GM12875 (cell line): ENCODE data around the gene TCOF1.

Source experiments
- H3K4me3 ChIP-seq: one replicate; pipeline ENCODE4 v1.5.1; 2011; ENCODE audit warnings: low read depth, low read length, control low read depth
- TF ChIP-seq, protein P1 (sequence below): IDR thresholded peaks from 2 replicates; pipeline ENCODE4 v1.5.1; 2011; ENCODE audit warnings: low read depth, mild to moderate bottlenecking, control low read depth, inconsistent platforms, low read length, moderate library complexity, borderline replicate concordance; ENCODE audit not compliant: insufficient read depth

TCOF1 gene

DNA sequence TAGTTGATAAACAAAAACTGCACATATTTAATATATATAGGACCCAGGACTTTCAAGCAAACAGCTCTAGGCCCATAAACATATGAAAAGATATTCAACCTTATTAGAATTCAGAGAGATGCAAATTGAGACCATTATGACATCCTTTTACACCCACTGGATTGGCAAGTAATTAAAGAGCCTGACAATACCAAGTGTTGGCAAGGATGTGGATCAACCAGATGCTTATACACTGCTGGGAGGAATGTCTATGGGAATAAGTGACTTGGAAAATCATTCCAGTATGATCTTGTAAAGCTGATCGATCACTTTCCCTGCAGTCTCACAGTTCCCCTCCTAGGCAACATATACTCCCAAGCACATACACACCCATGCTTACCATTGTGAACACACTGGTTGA is 15.5 kb upstream of the TCOF1 start:
- H3K4me3 ChIP-seq, result no peak overlapping the region
- TF ChIP-seq, protein P1, sequence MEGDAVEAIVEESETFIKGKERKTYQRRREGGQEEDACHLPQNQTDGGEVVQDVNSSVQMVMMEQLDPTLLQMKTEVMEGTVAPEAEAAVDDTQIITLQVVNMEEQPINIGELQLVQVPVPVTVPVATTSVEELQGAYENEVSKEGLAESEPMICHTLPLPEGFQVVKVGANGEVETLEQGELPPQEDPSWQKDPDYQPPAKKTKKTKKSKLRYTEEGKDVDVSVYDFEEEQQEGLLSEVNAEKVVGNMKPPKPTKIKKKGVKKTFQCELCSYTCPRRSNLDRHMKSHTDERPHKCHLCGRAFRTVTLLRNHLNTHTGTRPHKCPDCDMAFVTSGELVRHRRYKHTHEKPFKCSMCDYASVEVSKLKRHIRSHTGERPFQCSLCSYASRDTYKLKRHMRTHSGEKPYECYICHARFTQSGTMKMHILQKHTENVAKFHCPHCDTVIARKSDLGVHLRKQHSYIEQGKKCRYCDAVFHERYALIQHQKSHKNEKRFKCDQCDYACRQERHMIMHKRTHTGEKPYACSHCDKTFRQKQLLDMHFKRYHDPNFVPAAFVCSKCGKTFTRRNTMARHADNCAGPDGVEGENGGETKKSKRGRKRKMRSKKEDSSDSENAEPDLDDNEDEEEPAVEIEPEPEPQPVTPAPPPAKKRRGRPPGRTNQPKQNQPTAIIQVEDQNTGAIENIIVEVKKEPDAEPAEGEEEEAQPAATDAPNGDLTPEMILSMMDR, result no peak

DNA sequence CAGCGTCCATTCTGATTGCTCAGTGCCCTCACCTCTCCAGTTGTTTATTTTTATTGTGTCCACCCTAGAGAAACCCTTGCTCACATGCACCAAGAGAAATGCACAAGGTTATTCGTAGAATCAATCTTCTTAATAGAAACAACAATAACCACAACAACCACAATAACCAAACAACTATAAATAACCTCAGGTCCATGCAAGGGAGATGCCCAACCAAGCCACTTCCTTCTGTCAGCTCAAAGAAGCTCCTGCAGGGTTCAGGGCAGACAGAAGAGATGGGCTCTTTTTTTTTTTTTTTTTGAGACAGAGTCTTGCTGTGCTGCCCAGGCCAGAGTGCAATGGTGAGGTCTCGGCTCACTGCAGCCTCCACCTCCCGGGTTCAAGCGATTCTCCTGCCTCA is 14.9 kb upstream of the TCOF1 start:
- no peak overlapping the region for H3K4me3 ChIP-seq
- TF ChIP-seq, protein P1, result no peak

DNA sequence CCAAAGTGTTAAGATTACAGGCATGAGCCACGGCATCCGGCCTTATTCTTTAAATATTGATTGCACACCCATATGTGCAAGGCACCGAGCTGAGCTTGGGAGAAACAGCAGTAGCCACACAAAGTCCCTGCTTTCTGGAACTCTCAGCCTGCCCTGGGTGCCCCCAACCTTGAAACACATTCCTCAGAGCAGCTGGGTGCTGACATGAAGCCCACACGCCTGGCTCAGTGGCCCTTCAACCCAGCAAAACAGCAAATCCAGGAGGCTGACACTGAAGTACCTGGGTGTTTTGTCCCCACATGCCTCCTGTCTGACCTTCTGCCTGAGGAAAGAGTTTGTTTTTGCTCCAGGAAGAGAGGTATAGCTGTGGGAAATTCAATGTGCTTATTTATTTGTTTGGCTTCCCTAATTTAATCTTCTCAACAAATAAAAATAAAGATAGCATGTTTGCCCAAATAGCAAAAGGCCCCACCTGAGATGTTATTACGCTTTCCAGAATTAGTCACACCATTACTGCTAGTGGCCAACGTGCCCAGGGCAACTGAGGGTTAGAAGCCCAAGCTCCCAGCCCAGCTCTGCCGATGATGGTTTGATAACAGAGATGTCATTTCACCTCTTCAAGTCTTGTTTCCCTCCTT is 13.4 kb upstream of the TCOF1 start:
- TF ChIP-seq, protein P1, result no peak

DNA sequence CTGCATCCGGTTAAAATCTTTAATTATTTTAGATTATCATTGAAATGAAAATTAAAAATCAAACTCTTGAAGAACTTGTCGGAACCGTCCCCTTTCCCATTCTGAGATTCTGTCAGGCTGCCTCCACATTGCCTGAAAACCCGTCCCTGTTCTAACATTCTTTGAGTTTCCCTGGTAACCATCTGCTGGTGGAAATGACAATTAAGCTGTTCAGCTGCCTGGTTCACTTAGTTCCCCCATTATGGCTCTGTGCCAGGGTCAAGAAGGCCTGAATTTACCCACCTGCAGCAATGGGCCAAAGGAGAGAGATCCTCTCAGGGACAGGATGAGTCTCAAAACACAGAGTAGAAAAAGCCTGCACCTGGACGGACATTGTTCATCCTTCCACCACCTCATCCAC is 11.8 kb upstream of the TCOF1 start:
- TF ChIP-seq, protein P1, result no peak
- H3K4me3 ChIP-seq, result no peak overlapping the region

More for the DNA sequence above, 13.4 kb upstream of the TCOF1 start:
- H3K4me3 ChIP-seq, result no peak overlapping the region

DNA sequence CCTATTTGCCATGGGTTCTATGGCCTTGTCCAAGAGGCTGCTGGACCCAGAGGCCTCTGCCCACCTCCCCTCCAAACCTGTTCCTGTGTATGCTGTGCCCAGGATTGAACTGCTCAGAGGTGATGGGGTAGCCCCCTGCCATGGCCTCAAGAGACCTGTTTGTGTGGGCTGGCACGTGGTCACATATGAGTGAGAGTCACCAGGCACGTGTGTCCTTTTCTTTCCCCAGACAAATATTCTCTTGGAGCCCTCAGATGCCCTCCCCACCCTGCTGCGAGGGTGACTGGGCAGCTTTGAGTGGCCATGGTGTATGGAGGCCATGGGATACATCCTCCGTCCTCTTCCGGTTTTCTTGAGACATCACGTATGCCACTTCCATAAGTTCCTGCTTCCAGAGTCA is 10.9 kb upstream of the TCOF1 start:
- TF ChIP-seq, protein P1, result no peak
- no peak overlapping the region for H3K4me3 ChIP-seq

DNA sequence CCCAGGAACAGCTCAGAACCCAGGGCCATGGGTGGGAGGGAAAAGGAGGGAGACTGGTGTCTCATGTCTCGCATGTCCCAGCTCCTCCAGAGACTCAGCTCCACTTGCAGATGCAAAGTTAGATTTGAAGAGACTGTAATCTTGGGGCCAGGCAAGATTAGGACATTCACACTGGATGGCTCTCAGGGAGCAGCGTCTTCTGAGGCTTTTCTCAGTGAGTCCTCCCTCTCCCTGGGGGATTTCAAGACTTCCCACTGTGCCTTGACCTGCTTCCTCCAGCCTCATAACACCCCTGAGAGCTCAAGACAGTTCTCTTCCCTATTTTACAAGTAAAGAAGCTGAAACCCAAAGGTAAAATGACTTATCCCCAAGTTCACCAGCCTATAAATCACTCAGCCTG is 10.5 kb upstream of the TCOF1 start:
- no peak overlapping the region for H3K4me3 ChIP-seq
- TF ChIP-seq, protein P1, result no peak

DNA sequence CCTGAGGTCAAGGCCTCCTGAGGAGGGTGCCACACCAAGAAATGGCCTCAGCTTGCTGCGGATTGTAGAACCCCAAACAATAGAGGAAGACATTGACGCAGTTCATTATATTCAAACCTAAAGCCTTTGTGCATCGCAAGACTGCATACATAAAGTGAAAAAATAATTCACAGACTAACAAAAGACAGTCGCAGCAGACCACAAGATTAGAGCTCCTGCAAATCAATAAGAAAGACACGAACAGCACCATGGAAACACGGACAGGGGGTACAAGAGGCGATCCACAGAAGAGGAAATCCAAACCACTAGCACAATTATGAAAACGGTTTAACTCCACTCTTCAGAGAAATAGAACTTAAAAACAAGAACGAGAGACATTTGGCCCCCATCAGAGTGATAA is 10.0 kb upstream of the TCOF1 start:
- no peak overlapping the region for H3K4me3 ChIP-seq
- TF ChIP-seq, protein P1, result no peak
